ENCODE data around the gene RUNDC1.
"Not testable (repeated sequence)": the region's sequence is repeated elsewhere in the genome, so short reads cannot be mapped to it uniquely, and the experiment has no call there.

RUNDC1 gene

GRCh38 chr17:42971589-42971988, 8.8 kb upstream of the RUNDC1 start:
- no peak overlapping the region for H2AFZ ChIP-seq (ENCODE audit: low read length)
- no peak overlapping the region for H3K4me3 ChIP-seq (ENCODE audit: low read length, poor library complexity, severe bottlenecking)
- H3K36me3 ChIP-seq (ENCODE audit: insufficient read depth, low read length): no peaks in the 10 kb centered on the region
- TF ChIP-seq CTCF (conservative IDR thresholded peaks at IDR 0.05; ENCODE audit: low read length) (no peak), EZH2phosphoT487 (IDR thresholded peaks at IDR 0.05; ENCODE audit: borderline replicate concordance) (no peak)
- H3K9me3 ChIP-seq (ENCODE audit: insufficient read depth, low read depth, low read length): no peaks in the 10 kb centered on the region
- H4K20me1 ChIP-seq (ENCODE audit: insufficient read depth, low read length, poor library complexity, severe bottlenecking): no peaks in the 10 kb centered on the region
- H3K9ac ChIP-seq (ENCODE audit: low read depth, low read length, poor library complexity, severe bottlenecking): no peak overlapping the region
- peaks cover 5% of the 10 kb centered on the region for H3K4me1 ChIP-seq (ENCODE audit: insufficient read depth, low read length, poor library complexity, severe bottlenecking)
- no peaks in the 10 kb centered on the region for H3K79me2 ChIP-seq (ENCODE audit: insufficient read depth, low read length)
- no peak overlapping the region for H3K4me2 ChIP-seq (ENCODE audit: low read depth, low read length, poor library complexity, severe bottlenecking)
- no peaks in the 10 kb centered on the region for H3K27me3 ChIP-seq (ENCODE audit: insufficient read depth, low read length, poor library complexity, severe bottlenecking)
- H3F3A ChIP-seq (ENCODE audit: low read depth): no peaks in the 10 kb centered on the region; the same call in 1 of the 2 replicates
- H3K9me2 ChIP-seq (replicated peaks; ENCODE audit: low read depth, low read length): no peaks in the 10 kb centered on the region

- not testable (repeated sequence) for H2AFZ ChIP-seq (ENCODE audit: low read length); H3K4me3 ChIP-seq (ENCODE audit: low read length, poor library complexity, severe bottlenecking); H3K9me3 ChIP-seq (ENCODE audit: insufficient read depth, low read depth, low read length); H4K20me1 ChIP-seq (ENCODE audit: insufficient read depth, low read length, poor library complexity, severe bottlenecking); H3K27me3 ChIP-seq (ENCODE audit: insufficient read depth, low read length, poor library complexity, severe bottlenecking); H3K4me2 ChIP-seq (ENCODE audit: low read depth, low read length, poor library complexity, severe bottlenecking); H3K36me3 ChIP-seq (ENCODE audit: insufficient read depth, low read length); H3K79me2 ChIP-seq (ENCODE audit: insufficient read depth, low read length); H3F3A ChIP-seq (ENCODE audit: low read depth); H3K4me1 ChIP-seq (ENCODE audit: insufficient read depth, low read length, poor library complexity, severe bottlenecking); H3K9me2 ChIP-seq (replicated peaks; ENCODE audit: low read depth, low read length); H3K9ac ChIP-seq (ENCODE audit: low read depth, low read length, poor library complexity, severe bottlenecking)
Measured at GRCh38 chr17:42973323-42973722, 7.0 kb upstream of the RUNDC1 start.

GRCh38 chr17:42975265-42975664, 5.1 kb upstream of the RUNDC1 start:
- Histone ChIP-seq H4K20me1 (ENCODE audit: insufficient read depth, low read length, poor library complexity, severe bottlenecking) (no peaks in the 10 kb centered on the region), H3F3A (ENCODE audit: low read depth) (no peaks in the 10 kb centered on the region), H3K4me2 (ENCODE audit: low read depth, low read length, poor library complexity, severe bottlenecking) (peak overlapping the region; percentile 9), H3K27me3 (ENCODE audit: insufficient read depth, low read length, poor library complexity, severe bottlenecking) (no peaks in the 10 kb centered on the region), H3K79me2 (ENCODE audit: insufficient read depth, low read length) (peaks cover 9% of the 10 kb centered on the region; the same call in 1 of the 2 replicates), H2AFZ (ENCODE audit: low read length) (no peak overlapping the region), H3K9me2 (replicated peaks; ENCODE audit: low read depth, low read length) (no peaks in the 10 kb centered on the region), H3K9ac (ENCODE audit: low read depth, low read length, poor library complexity, severe bottlenecking) (no peak overlapping the region), H3K36me3 (ENCODE audit: insufficient read depth, low read length) (no peaks in the 10 kb centered on the region), H3K4me3 (ENCODE audit: low read length, poor library complexity, severe bottlenecking) (no peak overlapping the region), H3K4me1 (ENCODE audit: insufficient read depth, low read length, poor library complexity, severe bottlenecking) (peaks cover 16% of the 10 kb centered on the region), H3K9me3 (ENCODE audit: insufficient read depth, low read depth, low read length) (no peaks in the 10 kb centered on the region)
- no peak for TF ChIP-seq EZH2phosphoT487 (IDR thresholded peaks at IDR 0.05; ENCODE audit: borderline replicate concordance)
- no peak for TF ChIP-seq CTCF (conservative IDR thresholded peaks at IDR 0.05; ENCODE audit: low read length)

GRCh38 chr17:42975701-42976100, 4.7 kb upstream of the RUNDC1 start:
- Histone ChIP-seq H3K4me1 (ENCODE audit: insufficient read depth, low read length, poor library complexity, severe bottlenecking) (peaks cover 16% of the 10 kb centered on the region), H3K4me2 (ENCODE audit: low read depth, low read length, poor library complexity, severe bottlenecking) (peak overlapping the region; percentile 9)

More at GRCh38 chr17:42975701-42976100, 4.7 kb upstream of the RUNDC1 start:
- not testable (repeated sequence) for H3K27me3 ChIP-seq (ENCODE audit: insufficient read depth, low read length, poor library complexity, severe bottlenecking); H4K20me1 ChIP-seq (ENCODE audit: insufficient read depth, low read length, poor library complexity, severe bottlenecking); H3K9ac ChIP-seq (ENCODE audit: low read depth, low read length, poor library complexity, severe bottlenecking); H3K9me2 ChIP-seq (replicated peaks; ENCODE audit: low read depth, low read length); H3F3A ChIP-seq (ENCODE audit: low read depth); H3K9me3 ChIP-seq (ENCODE audit: insufficient read depth, low read depth, low read length); H3K4me3 ChIP-seq (ENCODE audit: low read length, poor library complexity, severe bottlenecking); H3K36me3 ChIP-seq (ENCODE audit: insufficient read depth, low read length); H2AFZ ChIP-seq (ENCODE audit: low read length)
- H3K79me2 ChIP-seq (ENCODE audit: insufficient read depth, low read length): peaks cover 11% of the 10 kb centered on the region; the same call in 1 of the 2 replicates

Measured in Loucy (cell line).